ENCODE measurements around the gene CLTC.

CLTC gene

GRCh38 chr17:59707149-59707970, 87.7 kb downstream of the CLTC start, which contains the start of the genes PTRH2 and VMP1:
Gene PTRH2 (minus strand): TSS chr17:59707430. CDS start chr17:59697978, 9,452 bp downstream.
Gene VMP1 (plus strand): TSS chr17:59707654. CDS start chr17:59731447, 23,793 bp downstream.
- H3K27me3 Mint-ChIP-seq (ENCODE audit: low read depth) = no peaks in the 10 kb centered on the region
- peak; percentile 95 for DNase-seq (ENCODE audit: low spot score)
- H3K4me3 Mint-ChIP-seq = peak within 1 kb of the TSS; percentile 98
- peaks cover 32% of the 10 kb centered on the region for H3K4me1 Mint-ChIP-seq (ENCODE audit: low read depth)
- H3K36me3 Mint-ChIP-seq (ENCODE audit: low read depth) = peaks cover 20% of the 10 kb centered on the region
- peak within 1 kb of the TSS; percentile 97 for H3K27ac Mint-ChIP-seq
- no peaks in the 10 kb centered on the region for H3K9me3 Mint-ChIP-seq

- Mint-ChIP-seq H3K9me3 (no peaks in the 10 kb centered on the region), H3K4me1 (ENCODE audit: low read depth) (peaks cover 33% of the 10 kb centered on the region), H3K27ac (peak overlapping the region; percentile 97), H3K4me3 (peak overlapping the region; percentile 98), H3K27me3 (ENCODE audit: low read depth) (no peaks in the 10 kb centered on the region), H3K36me3 (ENCODE audit: low read depth) (peaks cover 19% of the 10 kb centered on the region)
- no peak for DNase-seq (ENCODE audit: low spot score)
Observed at GRCh38 chr17:59707971-59708430, 88.3 kb downstream of the CLTC start.

- H3K27me3 Mint-ChIP-seq (ENCODE audit: low read depth) = no peaks in the 10 kb centered on the region
- no peak for DNase-seq (ENCODE audit: low spot score)
- no peak overlapping the region for H3K4me3 Mint-ChIP-seq
- no peaks in the 10 kb centered on the region for H3K9me3 Mint-ChIP-seq
- H3K36me3 Mint-ChIP-seq (ENCODE audit: low read depth) = peaks cover 6% of the 10 kb centered on the region
- peaks cover 19% of the 10 kb centered on the region for H3K4me1 Mint-ChIP-seq (ENCODE audit: low read depth)
- H3K27ac Mint-ChIP-seq = no peak overlapping the region
Observed at GRCh38 chr17:59711936-59712335, 92.2 kb downstream of the CLTC start.

- peaks cover 2% of the 10 kb centered on the region for H3K36me3 Mint-ChIP-seq (ENCODE audit: low read depth)
- H3K27ac Mint-ChIP-seq = no peak overlapping the region
- peaks cover 19% of the 10 kb centered on the region for H3K4me1 Mint-ChIP-seq (ENCODE audit: low read depth)
- H3K9me3 Mint-ChIP-seq = no peaks in the 10 kb centered on the region
- no peak for DNase-seq (ENCODE audit: low spot score)
- no peak overlapping the region for H3K4me3 Mint-ChIP-seq
- H3K27me3 Mint-ChIP-seq (ENCODE audit: low read depth) = no peaks in the 10 kb centered on the region
Observed at GRCh38 chr17:59712862-59713261, 93.2 kb downstream of the CLTC start.

GRCh38 chr17:59714255-59714654, 94.6 kb downstream of the CLTC start:
- Mint-ChIP-seq H3K27me3 (ENCODE audit: low read depth) (no peaks in the 10 kb centered on the region), H3K9me3 (no peaks in the 10 kb centered on the region), H3K4me1 (ENCODE audit: low read depth) (peaks cover 15% of the 10 kb centered on the region), H3K27ac (no peak overlapping the region), H3K4me3 (no peak overlapping the region), H3K36me3 (ENCODE audit: low read depth) (peaks cover 6% of the 10 kb centered on the region)
- DNase-seq (ENCODE audit: low spot score) = no peak

GRCh38 chr17:59716427-59716826, 96.7 kb downstream of the CLTC start:
- Mint-ChIP-seq H3K9me3 (no peaks in the 10 kb centered on the region), H3K36me3 (ENCODE audit: low read depth) (peaks cover 4% of the 10 kb centered on the region), H3K4me3 (no peak overlapping the region), H3K4me1 (ENCODE audit: low read depth) (peaks cover 15% of the 10 kb centered on the region), H3K27ac (no peak overlapping the region), H3K27me3 (ENCODE audit: low read depth) (no peaks in the 10 kb centered on the region)
- no peak for DNase-seq (ENCODE audit: low spot score)

GRCh38 chr17:59719526-59719925, 99.8 kb downstream of the CLTC start:
- H3K4me3 Mint-ChIP-seq = no peak overlapping the region
- H3K27me3 Mint-ChIP-seq (ENCODE audit: low read depth) = no peaks in the 10 kb centered on the region
- H3K4me1 Mint-ChIP-seq (ENCODE audit: low read depth) = peaks cover 12% of the 10 kb centered on the region
- peaks cover 4% of the 10 kb centered on the region for H3K36me3 Mint-ChIP-seq (ENCODE audit: low read depth)
- H3K27ac Mint-ChIP-seq = no peak overlapping the region
- no peaks in the 10 kb centered on the region for H3K9me3 Mint-ChIP-seq
- no peak for DNase-seq (ENCODE audit: low spot score)

- Mint-ChIP-seq H3K27me3 (ENCODE audit: low read depth) (no peaks in the 10 kb centered on the region), H3K36me3 (ENCODE audit: low read depth) (peaks cover 4% of the 10 kb centered on the region), H3K27ac (no peak overlapping the region)
Observed at GRCh38 chr17:59722623-59723022, 102.9 kb downstream of the CLTC start.

GRCh38 chr17:59723041-59723440, 103.3 kb downstream of the CLTC start:
- H3K27ac Mint-ChIP-seq = no peak overlapping the region
- no peaks in the 10 kb centered on the region for H3K9me3 Mint-ChIP-seq
- peaks cover 4% of the 10 kb centered on the region for H3K36me3 Mint-ChIP-seq (ENCODE audit: low read depth)
- peaks cover 9% of the 10 kb centered on the region for H3K4me1 Mint-ChIP-seq (ENCODE audit: low read depth)
- H3K27me3 Mint-ChIP-seq (ENCODE audit: low read depth) = no peaks in the 10 kb centered on the region
- DNase-seq (ENCODE audit: low spot score) = no peak
- no peak overlapping the region for H3K4me3 Mint-ChIP-seq

More at GRCh38 chr17:59722623-59723022, 102.9 kb downstream of the CLTC start:
- DNase-seq (ENCODE audit: low spot score) = no peak
- no peak overlapping the region for H3K4me3 Mint-ChIP-seq
- no peaks in the 10 kb centered on the region for H3K9me3 Mint-ChIP-seq
- H3K4me1 Mint-ChIP-seq (ENCODE audit: low read depth) = peaks cover 9% of the 10 kb centered on the region

- no peaks in the 10 kb centered on the region for H3K27me3 Mint-ChIP-seq (ENCODE audit: low read depth)
- no peak overlapping the region for H3K4me3 Mint-ChIP-seq
- H3K27ac Mint-ChIP-seq = no peak overlapping the region
- H3K36me3 Mint-ChIP-seq (ENCODE audit: low read depth) = peaks cover 1% of the 10 kb centered on the region
- H3K9me3 Mint-ChIP-seq = no peaks in the 10 kb centered on the region
- no peak for DNase-seq (ENCODE audit: low spot score)
- peaks cover 7% of the 10 kb centered on the region for H3K4me1 Mint-ChIP-seq (ENCODE audit: low read depth)
Observed at GRCh38 chr17:59723607-59724006, 103.9 kb downstream of the CLTC start.

- no peak overlapping the region for H3K4me3 Mint-ChIP-seq
- peaks cover 9% of the 10 kb centered on the region for H3K4me1 Mint-ChIP-seq (ENCODE audit: low read depth)
- no peaks in the 10 kb centered on the region for H3K9me3 Mint-ChIP-seq
- no peaks in the 10 kb centered on the region for H3K36me3 Mint-ChIP-seq (ENCODE audit: low read depth)
- H3K27ac Mint-ChIP-seq = no peak overlapping the region
- no peaks in the 10 kb centered on the region for H3K27me3 Mint-ChIP-seq (ENCODE audit: low read depth)
- DNase-seq (ENCODE audit: low spot score) = no peak
Observed at GRCh38 chr17:59725691-59726090, 106.0 kb downstream of the CLTC start.

GRCh38 chr17:59727817-59728533, 108.3 kb downstream of the CLTC start:
- Mint-ChIP-seq H3K9me3 (no peaks in the 10 kb centered on the region), H3K27me3 (ENCODE audit: low read depth) (no peaks in the 10 kb centered on the region), H3K4me1 (ENCODE audit: low read depth) (peaks cover 9% of the 10 kb centered on the region), H3K4me3 (no peak overlapping the region), H3K27ac (no peak overlapping the region), H3K36me3 (ENCODE audit: low read depth) (no peaks in the 10 kb centered on the region)
- DNase-seq (ENCODE audit: low spot score) = no peak

GRCh38 chr17:59730268-59730834, 110.7 kb downstream of the CLTC start:
- no peak overlapping the region for H3K27ac Mint-ChIP-seq
- no peaks in the 10 kb centered on the region for H3K27me3 Mint-ChIP-seq (ENCODE audit: low read depth)
- H3K9me3 Mint-ChIP-seq = no peaks in the 10 kb centered on the region

GRCh38 chr17:59733697-59734096, 114.0 kb downstream of the CLTC start:
- no peak for DNase-seq (ENCODE audit: low spot score)
- no peaks in the 10 kb centered on the region for H3K9me3 Mint-ChIP-seq
- H3K27ac Mint-ChIP-seq = no peak overlapping the region
- no peaks in the 10 kb centered on the region for H3K27me3 Mint-ChIP-seq (ENCODE audit: low read depth)
- peaks cover 8% of the 10 kb centered on the region for H3K4me1 Mint-ChIP-seq (ENCODE audit: low read depth)
- H3K36me3 Mint-ChIP-seq (ENCODE audit: low read depth) = peaks cover 11% of the 10 kb centered on the region
- no peak overlapping the region for H3K4me3 Mint-ChIP-seq

More at GRCh38 chr17:59730268-59730834, 110.7 kb downstream of the CLTC start:
- Mint-ChIP-seq H3K36me3 (ENCODE audit: low read depth) (peaks cover 8% of the 10 kb centered on the region), H3K4me1 (ENCODE audit: low read depth) (peaks cover 9% of the 10 kb centered on the region), H3K4me3 (no peak overlapping the region)
- DNase-seq (ENCODE audit: low spot score) = no peak

Measured in T-helper 2 cell treated with Interferon-gamma antibody and Interleukin-4, amounts not matched to agents 5 μg/mL and 100 μg/mL, for 36 hours (primary cell).